NCI-H2029 (cell line): ENCODE results near the gene FNDC3B.

ENCODE experiments used
- DNase-seq: peaks from one replicate; lab custom pipeline; 2025; lab: John Stamatoyannopoulos, UW

The FNDC3B gene

GRCh38 chr3:172054115-172054764 is 14.9 kb downstream of the FNDC3B start:
- DNase-seq = no peak

DNA sequence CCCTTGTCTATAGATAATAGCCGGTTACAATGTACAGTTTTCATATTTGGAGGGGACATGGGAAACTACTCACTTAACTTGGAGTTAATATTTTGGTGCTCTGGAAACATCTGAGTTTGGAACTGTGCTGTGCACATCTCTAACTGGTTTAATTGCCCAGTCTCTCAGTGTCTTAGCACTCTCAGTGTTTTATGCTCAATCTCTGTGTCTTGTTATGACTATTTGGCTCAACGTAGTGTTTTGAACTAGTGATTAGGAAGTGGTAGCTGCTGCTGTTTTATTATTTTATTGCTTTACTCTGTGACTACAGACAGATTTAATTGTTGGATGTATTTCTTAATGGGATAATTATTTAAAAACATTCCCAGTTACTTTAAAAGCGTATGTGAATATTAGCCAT is 17.0 kb downstream of the FNDC3B start:
- no peak for DNase-seq

GRCh38 chr3:172057059-172057458 is 17.7 kb downstream of the FNDC3B start:
- no peak for DNase-seq

DNA sequence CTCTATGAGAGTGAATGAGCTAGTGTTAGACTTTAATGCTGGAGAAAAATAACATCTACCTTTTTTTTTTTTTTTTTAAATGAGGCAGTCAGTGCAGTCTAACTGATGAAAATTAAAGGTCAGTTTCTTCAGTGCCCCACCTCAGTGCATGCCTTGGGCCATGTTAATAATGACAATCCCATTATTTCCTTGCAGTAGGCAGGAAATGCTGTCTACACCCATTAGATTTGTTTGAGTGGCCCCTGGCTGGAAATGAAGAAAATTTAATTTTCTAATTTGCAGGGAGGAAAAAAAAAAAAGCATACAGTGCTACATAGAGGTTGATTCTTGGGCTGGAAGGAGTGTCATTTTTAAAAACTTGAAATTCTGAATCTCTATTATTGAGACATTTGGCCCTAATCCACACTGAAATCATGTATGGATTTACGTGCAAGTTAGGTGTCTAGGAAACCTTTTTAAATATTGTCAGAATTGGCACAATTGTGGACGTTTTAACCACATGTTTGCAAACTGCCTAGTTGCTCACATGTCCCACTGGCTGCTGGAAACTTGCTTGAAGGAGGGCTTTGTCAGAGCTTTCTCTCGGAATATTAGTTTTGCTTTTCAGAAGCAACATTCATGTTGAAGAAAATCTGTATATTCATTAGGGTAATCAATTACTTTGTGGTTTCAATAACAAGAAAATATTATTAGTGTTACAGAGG is 18.4 kb downstream of the FNDC3B start:
- DNase-seq = no peak

- DNase-seq = no peak
Observed at GRCh38 chr3:172059532-172059931, 20.2 kb downstream of the FNDC3B start.

DNA sequence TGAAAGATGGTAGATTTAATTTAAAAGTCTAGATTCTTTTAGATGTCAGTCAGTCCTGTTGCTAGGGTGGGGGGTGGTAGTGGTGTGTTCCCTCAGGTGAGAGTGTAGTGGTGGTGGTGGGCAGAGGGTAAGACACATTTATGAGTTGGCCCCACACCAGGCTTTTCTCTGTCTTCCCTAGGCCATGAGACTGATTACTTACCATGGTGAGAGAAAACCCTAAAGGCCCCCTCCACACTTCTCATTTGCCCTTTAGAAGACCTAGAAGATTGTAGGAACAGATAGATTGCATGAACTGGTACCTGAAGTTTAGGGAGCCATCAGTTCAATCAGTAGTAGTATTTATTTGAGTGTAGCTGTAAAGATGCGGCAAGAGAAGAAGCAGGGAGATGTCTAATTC is 20.9 kb downstream of the FNDC3B start:
- DNase-seq = no peak

DNA sequence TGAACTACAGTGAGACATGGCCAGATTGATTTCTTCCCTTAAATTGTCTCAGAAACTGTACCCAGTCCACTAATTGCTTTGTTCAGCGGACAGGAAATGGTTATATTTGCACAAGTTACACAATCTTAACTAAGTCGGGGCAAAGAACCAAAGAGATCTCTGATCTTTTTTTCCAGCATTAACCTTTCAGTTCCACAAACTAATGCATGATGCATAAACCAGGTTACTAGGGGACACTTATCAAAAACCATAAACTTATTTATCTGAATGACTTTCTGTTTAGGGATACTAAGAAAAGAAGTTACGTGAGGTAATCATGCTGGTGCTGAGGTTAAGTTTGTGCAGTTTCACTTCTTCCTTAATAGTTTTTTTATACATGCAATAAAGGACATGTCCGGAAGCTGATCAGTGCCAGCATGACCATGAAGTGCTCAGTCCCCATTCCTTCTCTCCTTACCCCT is 22.4 kb downstream of the FNDC3B start:
- no peak for DNase-seq

DNA sequence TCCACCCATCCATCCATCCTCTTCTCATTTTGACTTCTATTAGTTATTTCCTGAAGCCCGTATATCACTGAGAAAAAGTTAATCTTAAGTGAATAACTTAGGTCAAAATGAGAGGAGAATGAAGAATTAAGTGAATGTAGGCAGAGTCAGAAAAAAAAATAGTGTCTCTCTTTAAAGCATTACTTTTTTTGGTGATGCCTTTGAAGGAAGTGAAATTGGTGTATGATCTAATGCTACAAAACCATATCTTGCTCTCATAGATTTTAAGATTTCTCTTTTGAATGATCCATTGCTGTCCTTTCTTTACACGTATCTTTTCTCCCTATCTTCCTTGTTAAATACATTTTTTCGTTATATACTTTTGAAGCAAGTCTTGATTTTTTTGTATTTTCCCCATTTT is 23.4 kb downstream of the FNDC3B start:
- DNase-seq = no peak

DNA sequence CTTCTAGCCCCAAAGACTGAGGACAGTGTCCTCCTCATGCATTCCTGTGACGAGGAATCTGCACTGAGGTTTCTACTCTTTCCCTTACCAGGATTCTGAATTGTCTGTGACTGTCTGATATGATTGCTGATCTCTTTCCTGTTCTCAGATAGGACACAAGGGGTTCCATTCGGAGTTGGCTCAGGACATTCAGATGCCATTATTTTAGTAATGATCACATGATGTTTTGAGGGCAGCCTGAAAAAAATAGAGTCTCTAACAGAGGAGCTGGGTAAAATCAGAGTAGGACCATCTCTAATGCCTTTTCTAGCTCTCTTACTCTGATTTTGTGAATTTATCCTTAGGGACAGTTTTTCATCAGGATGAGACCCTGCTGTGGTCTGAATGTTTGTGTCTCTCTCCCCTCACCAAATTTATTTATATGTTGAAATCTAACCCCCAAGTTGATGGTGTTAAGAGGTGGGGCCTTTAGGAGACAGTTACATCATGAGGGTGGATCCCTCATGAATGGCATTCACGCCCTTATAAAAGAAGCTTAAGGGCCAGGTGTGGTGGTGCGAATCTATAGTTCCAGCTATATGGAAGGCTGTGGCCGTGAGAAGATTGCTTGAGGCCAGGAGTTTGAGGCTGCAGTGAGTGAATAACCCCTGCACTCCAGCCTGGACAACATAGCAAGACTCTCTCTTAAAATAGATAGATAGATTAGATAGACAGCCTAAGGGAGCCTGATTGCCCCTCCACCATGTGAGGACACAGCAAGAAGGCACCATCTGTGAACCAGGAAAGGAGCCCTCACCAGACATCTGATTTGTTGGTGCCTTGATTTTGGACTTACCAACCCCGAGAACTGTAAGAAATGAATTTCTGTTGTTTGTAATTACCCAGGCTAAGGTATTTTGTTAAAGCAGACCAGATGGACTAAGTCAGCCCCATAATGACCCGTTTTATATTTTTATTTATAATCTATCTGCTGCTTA is 24.4 kb downstream of the FNDC3B start:
- no peak for DNase-seq

- no peak for DNase-seq
Observed at GRCh38 chr3:172065527-172065926, 26.1 kb downstream of the FNDC3B start.

GRCh38 chr3:172065967-172066762 is 26.8 kb downstream of the FNDC3B start:
- no peak for DNase-seq

GRCh38 chr3:172066880-172067796 is 27.8 kb downstream of the FNDC3B start:
- no peak for DNase-seq

GRCh38 chr3:172067837-172068440 is 28.6 kb downstream of the FNDC3B start:
- DNase-seq = no peak

DNA sequence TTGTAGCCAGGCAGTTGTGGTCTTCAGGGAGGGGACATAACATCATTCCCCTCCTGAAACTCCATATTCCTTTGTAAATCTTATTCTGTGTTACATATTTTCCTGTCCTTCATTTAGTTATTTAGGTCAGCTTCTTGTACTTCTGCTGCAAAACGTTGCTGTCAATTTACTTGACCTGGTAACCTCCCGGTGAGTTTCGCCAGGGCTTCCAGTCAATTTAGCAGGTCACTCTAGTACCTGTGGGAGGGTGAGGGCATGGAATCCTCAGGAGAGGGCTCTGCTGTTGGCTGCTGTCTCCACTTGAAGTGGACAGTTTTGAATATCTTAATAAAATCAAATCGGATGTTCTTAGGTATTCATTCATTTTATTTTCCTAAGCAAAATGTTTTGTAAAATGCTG is 29.6 kb downstream of the FNDC3B start:
- no peak for DNase-seq

DNA sequence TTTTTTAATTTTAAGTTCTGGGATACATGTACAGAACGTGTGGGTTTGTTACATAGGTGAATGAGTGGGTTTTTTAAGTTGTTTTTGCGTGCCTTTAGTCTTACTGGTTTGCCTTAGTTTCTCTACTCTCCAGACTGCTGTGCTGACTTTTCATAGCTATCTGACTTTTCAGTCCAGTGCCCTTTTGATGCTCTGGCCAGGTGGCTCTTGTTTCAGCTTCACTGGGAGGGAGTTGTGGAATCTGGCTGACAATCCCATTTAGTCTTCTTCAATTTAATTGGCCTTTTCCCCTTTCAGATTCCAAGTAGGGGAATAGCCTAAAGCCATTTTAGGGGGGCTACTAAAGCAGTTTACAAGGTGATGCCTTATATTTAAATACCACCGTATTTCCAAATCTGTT is 30.1 kb downstream of the FNDC3B start:
- no peak for DNase-seq

DNA sequence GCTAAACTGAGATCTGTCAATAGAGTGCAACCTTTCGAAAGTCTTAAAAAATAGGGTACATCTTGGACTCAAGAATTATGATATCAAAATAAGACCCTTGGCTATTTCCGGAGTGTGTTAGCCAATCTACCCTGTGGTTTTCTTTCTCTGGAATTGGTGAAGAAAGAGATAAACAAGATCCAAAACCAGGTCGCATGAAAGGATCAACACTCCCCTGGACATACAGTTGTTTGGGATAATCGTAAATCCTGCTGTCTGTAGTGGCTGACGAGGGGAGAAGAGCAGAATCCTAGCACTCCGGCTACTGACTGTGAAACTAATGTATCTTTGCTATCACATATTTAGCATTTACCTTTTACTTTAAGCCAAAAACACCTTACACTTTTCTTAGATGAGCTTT is 30.9 kb downstream of the FNDC3B start:
- DNase-seq = no peak

GRCh38 chr3:172070802-172071201 is 31.4 kb downstream of the FNDC3B start:
- no peak for DNase-seq

GRCh38 chr3:172071780-172072330 is 32.5 kb downstream of the FNDC3B start:
- no peak for DNase-seq

- DNase-seq = no peak
Observed at GRCh38 chr3:172072543-172072942, 33.2 kb downstream of the FNDC3B start.
